Stimulated activated CD8-positive, alpha-beta memory T cell treated with anti-CD3 and anti-CD28 coated beads, Interleukin-12 subunit alpha, Interleukin-12 subunit beta, amount 100 ng/mL, for 1 hour (primary cell): ENCODE results near the gene AMELY.
"Not testable (repeated sequence)": the region's sequence is repeated elsewhere in the genome, so short reads cannot be mapped to it uniquely, and the experiment has no call there.

Experiments
- DNase-seq: peaks from one replicate; pipeline ENCODE4 v3.0.0-alpha.2; 2020; ENCODE audit warnings: low read depth

Gene AMELY

GRCh38 chrY:6911253-6911881 is at the start of gene AMELY:
TSS of gene AMELY (minus strand) at chrY:6911752. CDS start at chrY:6872608, 39,144 bp downstream.
- no peak for DNase-seq

GRCh38 chrY:6949947-6950346 is 38.4 kb upstream of the AMELY start:
- DNase-seq = no peak

GRCh38 chrY:6948378-6948777 is 36.8 kb upstream of the AMELY start:
- no peak for DNase-seq

GRCh38 chrY:6947695-6948094 is 36.1 kb upstream of the AMELY start:
- DNase-seq = no peak

GRCh38 chrY:6935497-6935896 is 23.9 kb upstream of the AMELY start:
- no peak for DNase-seq

GRCh38 chrY:6931779-6932396 is 20.3 kb upstream of the AMELY start:
- no peak for DNase-seq

- no peak for DNase-seq
Measured at GRCh38 chrY:6929237-6929636, 17.7 kb upstream of the AMELY start.

- DNase-seq = no peak
Measured at GRCh38 chrY:6928265-6928664, 16.7 kb upstream of the AMELY start.

GRCh38 chrY:6921061-6921460 is 9.5 kb upstream of the AMELY start:
- no peak for DNase-seq

GRCh38 chrY:6913362-6913761 is 1.8 kb upstream of the AMELY start:
- no peak for DNase-seq

- no peak for DNase-seq
Measured at GRCh38 chrY:6910372-6911252, 940 bp downstream of the AMELY start, which contains the start of gene TBL1Y. TSS of gene TBL1Y (plus strand) at chrY:6910697. CDS start at chrY:7025085, 114,388 bp downstream.

- no peak for DNase-seq
Measured at GRCh38 chrY:6909856-6910255, 1.7 kb downstream of the AMELY start.

- DNase-seq = no peak
Measured at GRCh38 chrY:6909118-6909521, 2.4 kb downstream of the AMELY start.

- DNase-seq = not testable (repeated sequence)
Measured at GRCh38 chrY:6908021-6908420, 3.5 kb downstream of the AMELY start.

GRCh38 chrY:6907591-6907990 is 4.0 kb downstream of the AMELY start:
- DNase-seq = no peak

GRCh38 chrY:6902116-6902515 is 9.4 kb downstream of the AMELY start:
- not testable (repeated sequence) for DNase-seq

- no peak for DNase-seq
Measured at GRCh38 chrY:6895236-6895635, 16.3 kb downstream of the AMELY start.

GRCh38 chrY:6894496-6894895 is 17.1 kb downstream of the AMELY start:
- DNase-seq = no peak

- no peak for DNase-seq
Measured at GRCh38 chrY:6849384-6849783, 62.2 kb downstream of the AMELY start.

GRCh38 chrY:6842650-6843049 is 68.9 kb downstream of the AMELY start:
- not testable (repeated sequence) for DNase-seq
